GM21717 (cell line): ENCODE data around the gene SCLY.

Experiments
- ATAC-seq: cut with Tn5 transposase; IDR thresholded peaks from one replicate; pipeline ENCODE4 v1.9.1; 2021; ENCODE audit warnings: mild to moderate bottlenecking, moderate library complexity; ENCODE audit not compliant: unreplicated experiment

The SCLY gene

GRCh38 chr2:238123991-238124470, 63.2 kb downstream of the SCLY start:
- ATAC-seq: no peak

DNA sequence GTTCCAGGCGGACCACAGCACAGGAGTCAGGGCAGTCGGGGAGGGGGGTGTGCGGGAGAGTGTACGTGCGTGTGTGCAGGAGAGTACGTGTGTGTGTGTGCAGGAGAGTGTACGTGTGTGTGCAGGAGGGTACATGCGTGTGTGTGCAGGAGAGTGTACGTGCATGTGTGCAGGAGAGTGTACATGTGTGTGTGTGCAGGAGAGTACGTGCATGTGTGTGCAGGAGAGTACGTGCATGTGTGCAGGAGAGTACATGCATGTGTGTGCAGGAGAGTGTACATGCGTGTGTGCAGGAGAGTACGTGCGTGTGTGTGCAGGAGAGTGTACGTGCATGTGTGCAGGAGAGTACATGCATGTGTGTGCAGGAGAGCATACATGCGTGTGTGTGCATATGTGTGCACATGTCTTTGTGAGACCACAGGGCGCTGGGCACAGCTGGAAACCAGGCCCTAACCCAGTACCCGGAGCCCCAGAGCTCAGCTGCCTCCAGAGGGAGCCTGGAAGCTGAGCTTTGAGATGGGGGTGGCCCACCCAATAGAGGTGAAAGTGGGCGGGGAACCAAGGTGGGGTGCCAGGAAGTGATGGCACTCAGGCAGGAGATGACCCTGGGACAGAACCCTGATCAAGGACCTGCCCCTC, 63.8 kb downstream of the SCLY start:
- no peak for ATAC-seq

- no peak for ATAC-seq
Measured at GRCh38 chr2:238125127-238125885, 64.5 kb downstream of the SCLY start.

GRCh38 chr2:238126338-238126737, 65.5 kb downstream of the SCLY start:
- ATAC-seq: no peak

- ATAC-seq: no peak
Measured at GRCh38 chr2:238126775-238127164, 66.0 kb downstream of the SCLY start.

- no peak for ATAC-seq
Measured at GRCh38 chr2:238127165-238128060, 66.6 kb downstream of the SCLY start.

- no peak for ATAC-seq
Measured at GRCh38 chr2:238128061-238128440, 67.2 kb downstream of the SCLY start.

- ATAC-seq: no peak
Measured at GRCh38 chr2:238128534-238129001, 67.8 kb downstream of the SCLY start.

- ATAC-seq: no peak
Measured at GRCh38 chr2:238129166-238130010, 68.6 kb downstream of the SCLY start.

GRCh38 chr2:238130111-238130695, 69.4 kb downstream of the SCLY start:
- no peak for ATAC-seq

DNA sequence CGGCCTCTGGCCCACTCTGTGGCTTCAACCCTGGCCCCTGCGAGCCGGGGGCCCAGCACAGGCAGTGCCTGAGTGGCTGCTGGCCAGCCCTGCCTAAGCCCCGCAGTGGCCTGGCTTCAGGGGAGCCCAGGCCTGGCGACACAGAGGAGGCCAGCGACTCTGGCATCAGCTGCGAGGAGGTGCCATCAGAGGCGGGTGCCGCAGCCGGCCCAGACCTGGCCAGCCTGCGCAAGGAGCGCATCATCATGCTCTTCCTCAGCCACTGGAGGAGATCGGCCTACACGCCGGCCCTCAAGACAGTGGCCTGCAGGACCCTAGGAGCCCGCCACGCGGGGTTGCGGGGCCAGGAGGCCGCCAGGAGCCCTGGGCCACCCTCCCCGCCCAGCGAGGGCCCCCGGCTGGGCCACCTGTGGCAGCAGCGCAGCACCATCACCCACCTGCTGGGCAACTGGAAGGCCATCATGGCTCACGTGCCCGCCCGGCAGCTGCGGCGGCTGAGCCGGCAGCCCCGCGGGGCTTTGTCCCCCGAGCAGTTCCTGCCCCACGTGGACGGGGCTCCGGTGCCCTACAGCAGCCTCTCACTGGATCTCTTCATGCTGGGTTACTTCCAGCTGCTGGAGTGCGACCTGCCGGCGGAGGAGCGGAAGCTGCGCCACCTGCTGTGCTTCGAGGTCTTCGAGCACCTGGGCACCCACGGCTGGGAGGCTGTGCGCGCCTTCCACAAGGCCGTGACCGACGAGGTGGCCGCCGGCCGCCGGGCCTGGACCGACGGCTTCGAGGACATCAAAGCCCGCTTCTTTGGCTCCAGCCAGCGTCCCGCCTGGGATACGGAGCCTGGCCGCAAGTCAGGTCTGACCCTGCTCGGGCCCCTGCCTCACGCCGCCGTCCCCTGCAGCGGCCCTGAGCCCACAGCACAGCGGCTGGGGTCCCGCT, 70.2 kb downstream of the SCLY start:
- no peak for ATAC-seq

DNA sequence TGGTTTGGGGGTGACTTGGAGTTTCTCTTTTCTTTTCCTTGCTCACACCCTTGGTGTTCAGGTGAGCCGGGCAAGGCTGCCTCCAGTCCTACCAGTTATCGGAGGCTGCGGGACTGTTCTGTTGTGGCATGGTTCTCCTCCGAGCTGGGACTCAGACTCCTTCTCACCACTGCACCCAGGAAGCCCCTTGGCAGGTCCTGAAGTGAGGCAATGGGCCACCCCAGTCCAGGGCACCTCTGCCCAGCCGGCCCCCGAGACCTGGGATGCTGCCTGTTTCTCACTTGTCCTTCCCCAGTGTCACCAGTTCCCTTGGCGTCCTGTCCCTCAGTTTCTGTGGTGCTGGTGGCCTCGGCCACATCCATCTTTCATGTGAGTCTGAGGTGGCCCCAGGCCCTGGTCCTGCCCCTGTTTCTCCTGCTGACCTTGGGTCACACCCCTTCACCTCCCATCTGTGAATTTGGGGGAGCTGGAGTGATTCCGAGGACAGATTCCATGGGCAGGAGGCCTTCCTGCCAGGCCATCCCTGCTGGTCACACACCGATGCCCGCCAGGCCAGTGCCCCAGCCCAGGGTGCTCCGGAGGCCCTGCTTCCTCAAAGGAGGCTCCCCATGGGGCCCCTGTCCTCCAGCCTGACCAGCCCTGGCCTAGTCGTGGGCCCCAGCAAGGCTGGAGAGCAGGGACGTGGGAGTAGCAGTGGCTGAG, 71.1 kb downstream of the SCLY start:
- no peak for ATAC-seq

GRCh38 chr2:238132463-238133450, 72.0 kb downstream of the SCLY start:
- no peak for ATAC-seq

DNA sequence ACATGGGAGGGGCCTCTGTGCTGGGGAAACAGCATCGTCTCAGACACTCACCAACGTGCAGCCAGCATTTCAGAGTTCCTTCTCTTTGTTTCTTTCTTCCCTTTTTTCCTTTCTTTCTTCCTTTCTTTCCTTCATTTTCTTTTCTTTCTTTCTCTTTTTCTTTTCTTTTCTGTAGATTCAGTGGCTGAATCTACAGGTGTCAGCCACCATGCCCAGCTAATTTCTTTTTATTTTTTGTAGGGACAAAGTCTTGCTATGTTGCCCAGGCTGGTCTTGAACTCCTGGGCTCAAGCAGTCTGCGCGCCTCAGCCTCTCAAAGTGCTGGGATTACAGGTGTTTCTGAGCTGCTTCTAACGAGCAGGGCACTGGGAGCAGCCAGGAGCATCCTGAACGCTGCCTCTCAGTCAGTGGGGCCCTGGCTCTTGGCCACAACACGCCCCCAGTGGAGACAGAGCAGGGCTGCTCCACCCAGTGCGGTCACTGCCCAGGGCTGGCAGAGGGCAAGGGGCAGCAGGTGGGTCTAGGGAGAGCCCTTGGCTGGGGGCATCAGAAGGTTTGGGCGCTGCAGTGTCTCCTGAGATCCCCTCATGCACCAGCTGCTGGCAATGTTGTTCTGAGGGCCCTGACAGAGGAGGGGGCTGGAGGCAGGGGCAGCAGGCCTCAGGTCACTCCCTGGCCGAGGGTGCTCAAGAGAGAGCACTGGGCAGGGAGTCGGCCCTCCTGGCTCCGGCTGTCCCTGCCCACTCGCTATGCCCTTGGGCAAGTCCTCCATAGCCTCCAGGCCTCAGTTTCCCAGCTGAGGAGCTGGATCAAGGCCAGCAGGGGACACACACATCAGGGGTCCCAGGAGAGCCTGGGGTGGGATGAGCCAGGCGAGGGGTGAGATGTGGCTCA, 72.9 kb downstream of the SCLY start:
- no peak for ATAC-seq

GRCh38 chr2:238134393-238134785, 73.6 kb downstream of the SCLY start:
- ATAC-seq: no peak

DNA sequence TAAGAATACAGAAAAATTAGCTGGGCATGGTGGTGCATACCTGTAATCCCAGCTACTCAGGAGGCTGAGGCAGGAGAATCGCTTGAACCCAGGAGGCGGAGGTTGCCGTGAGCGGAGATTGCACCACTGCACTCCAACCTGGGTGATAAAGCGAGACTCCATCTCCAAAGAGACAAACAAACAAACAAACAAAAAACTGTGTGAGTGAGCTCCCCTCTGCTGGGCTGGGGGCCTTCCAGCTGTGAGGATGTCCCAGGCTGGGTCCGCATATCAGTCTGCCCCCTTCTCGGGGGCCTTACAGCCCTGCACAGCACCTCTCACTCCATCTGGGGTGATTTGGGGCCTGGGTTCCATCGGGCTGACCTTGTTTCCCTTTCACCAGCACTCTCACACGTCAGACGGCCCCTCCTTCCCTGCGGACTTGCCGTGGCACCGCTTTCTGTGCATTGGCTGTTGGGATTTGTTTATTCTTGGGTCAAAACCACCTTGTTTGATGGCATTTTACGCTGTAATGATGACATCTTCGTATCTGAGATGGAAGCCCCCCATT, 74.9 kb downstream of the SCLY start:
- no peak for ATAC-seq
